HepG2 (cell line): Measurements from ENCODE around the gene ATP11A. TPM values are rescaled to one million over a fixed set of nuclear protein-coding genes. Genes with fewer than 3 reads are reported as not detected.

Source experiments
- ATAC-seq: fragments of 200-7000 bp; cut with Tn5 transposase; 3 replicates; pipeline ENCODE4 v1.9.1; 2020; ENCODE audit warnings: mild to moderate bottlenecking, moderate library complexity
- BruUV-seq: library from RNA; stranded (reverse); fragments of 400-500 nt; replicated peaks from 2 replicates; lab custom pipeline; 2021; lab: Mats Ljungman, UMichigan
- CTCF ChIA-PET: fragments of 300-600 bp; formaldehyde crosslinking; extraction: SDS; loops from one replicate; lab custom pipeline; 2021; ENCODE audit warnings: low total read pairs, inconsistent platforms, low intra/inter-chr PET ratio; lab: Yijun Ruan, JAX
- POLR2A ChIA-PET: fragments of 350-600 bp; sonication (Branson Sonifier 250); formaldehyde crosslinking; loops from one replicate; lab custom pipeline; 2020; ENCODE audit warnings: antibody characterized with exemption, inconsistent platforms; lab: Yijun Ruan, JAX
- DNase-seq: peaks from one replicate; pipeline ENCODE4 v3.0.0-alpha.2; 2015; ENCODE audit warnings: low spot score
- FAIRE-seq: peaks from 3 replicates; lab custom pipeline; 2011; peaks lifted over from hg19 to GRCh38; lab: Jason Lieb, UNC
- H2AFZ ChIP-seq: one replicate; pipeline ENCODE4 v1.6.1; 2011; ENCODE audit warnings: low read length, inconsistent platforms
- H3K27ac ChIP-seq: fragments of 300-600 bp; 3 replicates; pipeline ENCODE4 v1.8.0; 2011; ENCODE audit warnings: mixed run types, mild to moderate bottlenecking, mixed read lengths, low read length, inconsistent platforms; ENCODE audit not compliant: insufficient read depth; ENCODE audit errors: extremely low read length
- H3K27me3 ChIP-seq, 2 experiments: fragments of 200-600 bp in 1 of 2; 2 replicates in 1 of 2; 3 replicates in 1 of 2; pipeline versions ENCODE4 v1.6.0 to v1.8.0; 2011; ENCODE audit warnings: low read length in 2 of 2, mild to moderate bottlenecking in 2 of 2, moderate library complexity in 2 of 2, inconsistent platforms in 1 of 2; ENCODE audit not compliant: insufficient read depth in 2 of 2, control insufficient read depth in 1 of 2
- H3K36me3 ChIP-seq, 2 experiments: fragments of 200-600 bp in 1 of 2; replicated peaks in 1 of 2; 2 replicates in 1 of 2; 3 replicates in 1 of 2; pipeline versions ENCODE4 v1.5.1 to v1.8.0; 2011; ENCODE audit warnings: low read length in 2 of 2, inconsistent platforms in 1 of 2; ENCODE audit not compliant: insufficient read depth in 2 of 2, control insufficient read depth in 1 of 2
- H3K4me1 ChIP-seq: 2 replicates; pipeline ENCODE4 v1.5.1; 2012; ENCODE audit warnings: low read length, inconsistent platforms; ENCODE audit not compliant: insufficient read depth
- H3K4me2 ChIP-seq: 2 replicates; pipeline ENCODE4 v1.6.0; 2011; ENCODE audit warnings: low read depth, low read length, inconsistent platforms
- H3K4me3 ChIP-seq, 3 experiments: fragments of 200-600 bp in 1 of 3; sonication (generic), shearing (Covaris generic) in 1 of 3; replicated peaks in 1 of 3; 2 replicates each; pipeline ENCODE4 v1.5.1; 2011 to 2016; ENCODE audit warnings: low read length in 3 of 3, inconsistent platforms in 2 of 3, low read depth in 2 of 3, mild to moderate bottlenecking in 2 of 3, control low read depth in 1 of 3, mixed read lengths in 1 of 3; ENCODE audit not compliant: insufficient read depth in 1 of 3
- H3K79me2 ChIP-seq: one replicate; pipeline ENCODE4 v1.6.1; 2011; ENCODE audit warnings: low read length, inconsistent platforms; ENCODE audit not compliant: insufficient read depth
- H3K9ac ChIP-seq: 2 replicates; pipeline ENCODE4 v1.6.0; 2011; ENCODE audit warnings: mild to moderate bottlenecking, low read depth, low read length, inconsistent platforms; ENCODE audit not compliant: insufficient read depth
- H3K9me3 ChIP-seq: 2 replicates; pipeline ENCODE4 v1.5.1; 2012; ENCODE audit warnings: mild to moderate bottlenecking, low read length
- H4K20me1 ChIP-seq: 2 replicates; pipeline ENCODE4 v1.6.0; 2011; ENCODE audit warnings: inconsistent platforms, mild to moderate bottlenecking, low read length, moderate library complexity; ENCODE audit not compliant: insufficient read depth
- DNMT1 ChIP-seq: sonication (generic); formaldehyde crosslinking; IDR thresholded peaks from 2 replicates; pipeline ENCODE4 v1.5.1; 2020; ENCODE audit warnings: mild to moderate bottlenecking, missing genetic modification reagents
- HIVEP1 ChIP-seq: sonication (generic); formaldehyde crosslinking; IDR thresholded peaks from 2 replicates; pipeline ENCODE4 v1.4.0; 2020; ENCODE audit warnings: mild to moderate bottlenecking, missing genetic modification reagents
- PHF21A ChIP-seq: sonication (generic); formaldehyde crosslinking; IDR thresholded peaks from 2 replicates; pipeline ENCODE4 v1.5.0; 2020; ENCODE audit warnings: mild to moderate bottlenecking, missing genetic modification reagents
- SP5 ChIP-seq: IDR thresholded peaks from 2 replicates; pipeline ENCODE4 v1.6.1; 2016; ENCODE audit warnings: low read depth, borderline replicate concordance
- TARDBP ChIP-seq: sonication (generic); formaldehyde crosslinking; IDR thresholded peaks from 2 replicates; pipeline ENCODE4 v1.8.0; 2022; ENCODE audit warnings: mild to moderate bottlenecking, missing genetic modification reagents
- TCF7 ChIP-seq: sonication (generic); IDR thresholded peaks from 2 replicates; pipeline ENCODE4 v1.6.1; 2016; ENCODE audit warnings: antibody characterized with exemption, low read depth
- ZBTB33 ChIP-seq: sonication (generic); formaldehyde crosslinking; IDR thresholded peaks from 2 replicates; pipeline ENCODE4 v1.4.0; 2020; ENCODE audit warnings: missing genetic modification reagents
- ZNF224 ChIP-seq: sonication (generic); formaldehyde crosslinking; IDR thresholded peaks from 2 replicates; pipeline ENCODE4 v1.5.0; 2020; ENCODE audit warnings: mild to moderate bottlenecking, missing genetic modification reagents
- ZNF274 ChIP-seq: sonication (generic); formaldehyde crosslinking; IDR thresholded peaks from 2 replicates; pipeline ENCODE4 v1.5.1; 2020; ENCODE audit warnings: mild to moderate bottlenecking, missing genetic modification reagents
- WGBS: methylation state at CpG from one replicate; pipeline ENCODE4 v1.1.6; 2017; ENCODE audit warnings: low lambda C conversion rate; 5-methylcytosine and 5-hydroxymethylcytosine counted together
- in situ Hi-C: cut with HindIII; loops from 2 replicates; pipeline ENCODE4 v1.10.0; 2017; ENCODE audit warnings: low pct_unique_long_range_greater_than_20kb; ENCODE audit not compliant: extremely low pct_ligation_motif_present
- intact Hi-C: fragments of 100-400 bp; cut with micrococcal nuclease; formaldehyde crosslinking; loops from one replicate; pipeline ENCODE4 v1.10.0; 2022; ENCODE audit not compliant: unreplicated experiment
- polyA plus RNA-seq, 8 experiments: library from polyadenylated mRNA; depleted of rRNA in 3 of 8; stranded (reverse) in 7 of 8; unstranded in 1 of 8; fragments of >200 nt; fragmentation: Illumina TruSeq in 4 of 8; extraction: Trizol in 4 of 8; gene quantifications; 2 replicates each; pipeline versions ENCODE4 v1.2.1 to v1.2.3, GENCODE V29; 2011 to 2016; ENCODE audit warnings: low read depth in 4 of 8, missing spikeins in 1 of 8, mixed read lengths in 1 of 8; ENCODE audit not compliant: insufficient read depth in 1 of 8
- total RNA-seq, 5 experiments: library from RNA; depleted of rRNA; stranded (reverse); fragments of >200 nt; fragmentation: Illumina TruSeq; extraction: Trizol; gene quantifications; 2 replicates each; pipeline ENCODE4 v1.2.3, GENCODE V29; 2016; ENCODE audit warnings: low read depth in 1 of 5
- TF ChIP-seq, protein P1 (sequence below): sonication (generic); formaldehyde crosslinking; IDR thresholded peaks from 2 replicates; pipeline ENCODE4 v1.5.0; 2020; ENCODE audit warnings: missing genetic modification reagents
- TF ChIP-seq, protein P2 (sequence below): sonication (generic); formaldehyde crosslinking; IDR thresholded peaks from 2 replicates; pipeline ENCODE4 v1.4.0; 2020; ENCODE audit warnings: missing genetic modification reagents
- TF ChIP-seq, protein P3 (sequence below): sonication (generic); formaldehyde crosslinking; IDR thresholded peaks from 2 replicates; pipeline ENCODE4 v1.5.0; 2020; ENCODE audit warnings: missing genetic modification reagents, mild to moderate bottlenecking, borderline replicate concordance
- TF ChIP-seq, protein P4 (sequence below): sonication (generic); formaldehyde crosslinking; IDR thresholded peaks from 2 replicates; pipeline ENCODE4 v1.4.0; 2020; ENCODE audit warnings: missing genetic modification reagents, low read depth, mild to moderate bottlenecking, borderline replicate concordance

Gene ATP11A
- total and polyA plus RNA-seq, 2 of the 13 experiments (the other 11 are each of a cell fraction or from before 2014, with no cell fraction given), result 18.4 to 20.1 TPM

DNA sequence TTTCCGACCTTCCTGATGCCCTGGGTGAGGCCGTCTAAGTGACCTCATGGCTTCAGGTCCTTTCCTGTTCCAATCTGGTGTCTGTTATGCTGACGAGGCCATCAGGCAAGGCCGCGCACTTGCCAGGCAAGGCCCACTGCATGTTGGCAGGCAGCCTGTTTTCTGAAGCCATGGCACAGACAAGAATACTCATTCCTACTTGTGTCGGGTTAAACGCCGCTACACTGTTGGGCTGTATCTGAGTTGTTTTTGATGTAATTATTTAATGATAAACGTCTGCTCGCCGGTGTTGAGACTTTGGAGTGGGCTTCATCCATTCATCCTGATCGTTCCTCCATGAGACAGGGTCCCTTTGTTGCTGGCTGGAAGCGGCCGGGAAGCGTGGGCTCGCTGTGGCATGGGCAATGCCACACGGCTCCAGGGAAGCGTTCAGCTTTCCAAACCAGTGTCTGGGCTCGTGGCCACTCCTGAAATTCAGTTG lies 92.1 kb downstream of the ATP11A start:
- ATAC-seq, result no peak
- CTCF ChIA-PET, result no interaction called here
- no TSS peak for BruUV-seq

GRCh38 chr13:112782429-112783010 lies 92.7 kb downstream of the ATP11A start:
- Histone ChIP-seq H3K27ac (no peak overlapping the region), H3K9ac (no peak overlapping the region), H3K4me1 (no peaks in the 10 kb centered on the region), H3K27me3 (no peaks in the 10 kb centered on the region), H4K20me1 (peaks cover 49% of the 10 kb centered on the region), H3K4me3 (no peak overlapping the region), H3K4me2 (no peak overlapping the region), H2AFZ (no peak overlapping the region), H3K36me3 (peaks cover 9 to 27% of the 10 kb centered on the region in 2 experiments; a peak in 4 of 5 replicates), H3K79me2 (peaks cover 47% of the 10 kb centered on the region), H3K9me3 (no peaks in the 10 kb centered on the region)
- WGBS, result 92% methylated on average over 15 of the region's 15 CpGs
- no peak for ATAC-seq
- no TSS peak for BruUV-seq
- ChIA-PET POLR2A (no interaction called here), CTCF (no interaction called here)
- FAIRE-seq, result no peak
- DNase-seq, result no peak
- intact Hi-C loops (no loop called here), in situ Hi-C loops (no loop called here)
- TF ChIP-seq, protein P1, sequence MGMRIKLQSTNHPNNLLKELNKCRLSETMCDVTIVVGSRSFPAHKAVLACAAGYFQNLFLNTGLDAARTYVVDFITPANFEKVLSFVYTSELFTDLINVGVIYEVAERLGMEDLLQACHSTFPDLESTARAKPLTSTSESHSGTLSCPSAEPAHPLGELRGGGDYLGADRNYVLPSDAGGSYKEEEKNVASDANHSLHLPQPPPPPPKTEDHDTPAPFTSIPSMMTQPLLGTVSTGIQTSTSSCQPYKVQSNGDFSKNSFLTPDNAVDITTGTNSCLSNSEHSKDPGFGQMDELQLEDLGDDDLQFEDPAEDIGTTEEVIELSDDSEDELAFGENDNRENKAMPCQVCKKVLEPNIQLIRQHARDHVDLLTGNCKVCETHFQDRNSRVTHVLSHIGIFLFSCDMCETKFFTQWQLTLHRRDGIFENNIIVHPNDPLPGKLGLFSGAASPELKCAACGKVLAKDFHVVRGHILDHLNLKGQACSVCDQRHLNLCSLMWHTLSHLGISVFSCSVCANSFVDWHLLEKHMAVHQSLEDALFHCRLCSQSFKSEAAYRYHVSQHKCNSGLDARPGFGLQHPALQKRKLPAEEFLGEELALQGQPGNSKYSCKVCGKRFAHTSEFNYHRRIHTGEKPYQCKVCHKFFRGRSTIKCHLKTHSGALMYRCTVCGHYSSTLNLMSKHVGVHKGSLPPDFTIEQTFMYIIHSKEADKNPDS, result no peak
- TF ChIP-seq, protein P2, sequence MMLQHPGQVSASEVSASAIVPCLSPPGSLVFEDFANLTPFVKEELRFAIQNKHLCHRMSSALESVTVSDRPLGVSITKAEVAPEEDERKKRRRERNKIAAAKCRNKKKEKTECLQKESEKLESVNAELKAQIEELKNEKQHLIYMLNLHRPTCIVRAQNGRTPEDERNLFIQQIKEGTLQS (CRISPR knock-in tag), result no peak
- TF ChIP-seq, protein P3, sequence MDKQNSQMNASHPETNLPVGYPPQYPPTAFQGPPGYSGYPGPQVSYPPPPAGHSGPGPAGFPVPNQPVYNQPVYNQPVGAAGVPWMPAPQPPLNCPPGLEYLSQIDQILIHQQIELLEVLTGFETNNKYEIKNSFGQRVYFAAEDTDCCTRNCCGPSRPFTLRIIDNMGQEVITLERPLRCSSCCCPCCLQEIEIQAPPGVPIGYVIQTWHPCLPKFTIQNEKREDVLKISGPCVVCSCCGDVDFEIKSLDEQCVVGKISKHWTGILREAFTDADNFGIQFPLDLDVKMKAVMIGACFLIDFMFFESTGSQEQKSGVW (CRISPR knock-in tag), result no peak
- TF ChIP-seq ZBTB33 (CRISPR knock-in tag), result 0 out of 2 replicates have a peak, but pooled peaks have one; percentile 37
- no peak for TF ChIP-seq HIVEP1 (CRISPR knock-in tag)

More for the DNA sequence above, 92.1 kb downstream of the ATP11A start:
- Histone ChIP-seq H3K4me1 (no peaks in the 10 kb centered on the region), H3K4me2 (no peak overlapping the region), H3K36me3 (peaks cover 9 to 27% of the 10 kb centered on the region in 2 experiments; a peak in 4 of 5 replicates), H3K4me3 (no peak overlapping the region), H3K9me3 (no peaks in the 10 kb centered on the region), H3K79me2 (peaks cover 50% of the 10 kb centered on the region), H3K9ac (no peak overlapping the region), H2AFZ (no peak overlapping the region), H3K27ac (no peak overlapping the region), H3K27me3 (no peaks in the 10 kb centered on the region), H4K20me1 (peaks cover 50% of the 10 kb centered on the region)
- FAIRE-seq, result no peak
- POLR2A ChIA-PET, result no interaction called here
- WGBS, result 98% methylated on average over 19 of the region's 19 CpGs
- intact Hi-C loops, result no loop called here
- DNase-seq, result no peak
- in situ Hi-C loops, result no loop called here
- no peak for TF ChIP-seq DNMT1 (CRISPR knock-in tag)
- no peak for TF ChIP-seq TCF7
- TF ChIP-seq ZNF274 (CRISPR knock-in tag), result no peak
- TF ChIP-seq, protein P4, sequence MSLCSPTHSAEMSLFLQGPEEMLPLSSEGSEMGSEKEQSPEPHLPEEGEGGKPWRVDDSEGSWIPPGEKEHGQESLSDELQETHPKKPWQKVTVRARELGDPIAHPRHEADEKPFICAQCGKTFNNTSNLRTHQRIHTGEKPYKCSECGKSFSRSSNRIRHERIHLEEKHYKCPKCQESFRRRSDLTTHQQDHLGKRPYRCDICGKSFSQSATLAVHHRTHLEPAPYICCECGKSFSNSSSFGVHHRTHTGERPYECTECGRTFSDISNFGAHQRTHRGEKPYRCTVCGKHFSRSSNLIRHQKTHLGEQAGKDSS (CRISPR knock-in tag), result no peak
- no peak for TF ChIP-seq SP5
- TF ChIP-seq ZNF224 (CRISPR knock-in tag), result no peak
- TF ChIP-seq PHF21A (CRISPR knock-in tag), result no peak
- TF ChIP-seq TARDBP (CRISPR knock-in tag), result no peak
